ENCODE data around the gene DCT.

DNA sequence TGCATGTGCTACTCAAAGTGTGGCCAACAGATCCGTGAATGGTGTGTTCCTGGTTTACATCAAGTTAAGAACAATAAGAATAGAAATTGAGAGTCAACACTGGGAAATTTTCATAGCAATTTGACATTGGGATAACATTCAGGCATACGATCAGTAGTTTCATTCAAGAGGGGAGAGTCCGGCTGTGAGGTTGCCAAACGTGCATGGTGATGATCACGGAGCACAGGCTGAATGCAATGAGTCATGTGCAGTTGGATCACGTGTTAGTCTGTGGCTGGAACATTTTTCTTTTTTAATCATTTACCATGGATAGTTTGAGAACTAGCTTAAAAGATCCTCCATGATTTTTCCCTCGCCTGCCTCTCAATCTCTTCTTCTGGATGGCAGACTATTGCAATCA is 2.5 kb upstream of the DCT start:
- no peak for TF ChIP-seq CTCF (IDR thresholded peaks at IDR 0.05)
- no peak for TF ChIP-seq EZH2 (IDR thresholded peaks at IDR 0.05)
- no peak for TF ChIP-seq EZH2phosphoT487 (IDR thresholded peaks at IDR 0.05)

Data from neural progenitor cell (in vitro differentiated cells).